SK-N-SH treated with all-trans-retinoic acid at 6 μM for 48 hours (cell line): ENCODE results near the gene TSSC4.

ENCODE experiments used
- CSDC2 ChIP-seq: fragments of 250-450 bp; sonication (Bioruptor Pico); IDR thresholded peaks from 2 replicates; pipeline ENCODE4 v1.5.0; 2020; ENCODE audit warnings: mild to moderate bottlenecking, moderate library complexity
- ESRRG ChIP-seq: fragments of 250-450 bp; sonication (Bioruptor Pico); IDR thresholded peaks from 2 replicates; pipeline ENCODE4 v1.6.1; 2021; ENCODE audit warnings: mild to moderate bottlenecking
- GLIS3 ChIP-seq: fragments of 250-450 bp; sonication (Bioruptor Pico); IDR thresholded peaks from 2 replicates; pipeline ENCODE4 v1.5.0; 2020; ENCODE audit warnings: mild to moderate bottlenecking, moderate library complexity
- PATZ1 ChIP-seq: fragments of 250-450 bp; sonication (Bioruptor Pico); IDR thresholded peaks from 2 replicates; pipeline ENCODE4 v1.8.0; 2020; ENCODE audit warnings: mild to moderate bottlenecking, moderate library complexity, borderline replicate concordance
- POU6F1 ChIP-seq: fragments of 250-450 bp; sonication (Bioruptor Pico); IDR thresholded peaks from 2 replicates; pipeline ENCODE4 v1.8.0; 2021; ENCODE audit warnings: low read depth, mild to moderate bottlenecking, moderate library complexity, borderline replicate concordance
- RARB ChIP-seq: fragments of 250-450 bp; sonication (Bioruptor Pico); IDR thresholded peaks from 2 replicates; pipeline ENCODE4 v1.8.0; 2021; ENCODE audit warnings: mild to moderate bottlenecking, moderate library complexity
- TSHZ2 ChIP-seq: fragments of 250-450 bp; sonication (Bioruptor Pico); IDR thresholded peaks from 2 replicates; pipeline ENCODE4 v1.5.0; 2020; ENCODE audit warnings: mild to moderate bottlenecking, moderate library complexity
- ZFP3 ChIP-seq: fragments of 250-450 bp; sonication (Bioruptor Pico); IDR thresholded peaks from 2 replicates; pipeline ENCODE4 v1.5.0; 2020; ENCODE audit warnings: mild to moderate bottlenecking, moderate library complexity
- ZFP30 ChIP-seq: fragments of 450-650 bp; formaldehyde crosslinking; IDR thresholded peaks from 2 replicates; pipeline ENCODE4 v1.5.0; 2022; ENCODE audit warnings: mild to moderate bottlenecking, moderate library complexity

- TF ChIP-seq POU6F1 (CRISPR knock-in tag) (no peak), TSHZ2 (CRISPR knock-in tag) (no peak), ESRRG (CRISPR knock-in tag) (no peak), PATZ1 (CRISPR knock-in tag) (no peak), CSDC2 (CRISPR knock-in tag) (no peak), ZFP30 (no peak), RARB (CRISPR knock-in tag) (no peak), GLIS3 (CRISPR knock-in tag) (no peak), ZFP3 (CRISPR knock-in tag) (no peak)
These were observed 45.4 kb upstream of the TSSC4 start for GRCh38 chr11:2355000-2355644.
